Activated T-cell treated with anti-CD3 and anti-CD28 coated beads for 4 hours (primary cell): ENCODE measurements around the gene GRB2.

Experiments
- DNase-seq: peaks from one replicate; pipeline ENCODE4 v3.0.0-alpha.2; 2020

The GRB2 gene

GRCh38 chr17:75412455-75413317 lies 7.2 kb upstream of the GRB2 start:
- DNase-seq, result peak; percentile 64

GRCh38 chr17:75411328-75412067 lies 6.0 kb upstream of the GRB2 start:
- DNase-seq, result no peak

- DNase-seq, result no peak
These were observed 4.7 kb upstream of the GRB2 start for GRCh38 chr17:75410141-75410540.

GRCh38 chr17:75407655-75408352 lies 2.3 kb upstream of the GRB2 start:
- no peak for DNase-seq

GRCh38 chr17:75406222-75406615 lies 741 bp upstream of the GRB2 start:
- no peak for DNase-seq

GRCh38 chr17:75404731-75405364 lies 630 bp downstream of the GRB2 start:
- DNase-seq, result peak; percentile 40

- peak; percentile 39 for DNase-seq
These were observed 1.2 kb downstream of the GRB2 start for GRCh38 chr17:75404223-75404730.

GRCh38 chr17:75403131-75403530 lies 2.3 kb downstream of the GRB2 start:
- no peak for DNase-seq

- no peak for DNase-seq
These were observed 3.5 kb downstream of the GRB2 start for GRCh38 chr17:75402026-75402425.

GRCh38 chr17:75400326-75400939 lies 5.0 kb downstream of the GRB2 start:
- DNase-seq, result no peak

GRCh38 chr17:75398279-75398678 lies 7.2 kb downstream of the GRB2 start:
- DNase-seq, result no peak

- no peak for DNase-seq
These were observed 8.3 kb downstream of the GRB2 start for GRCh38 chr17:75397217-75397616.

- DNase-seq, result no peak
These were observed 8.7 kb downstream of the GRB2 start for GRCh38 chr17:75396796-75397195.

GRCh38 chr17:75396025-75396424 lies 9.5 kb downstream of the GRB2 start:
- no peak for DNase-seq

- DNase-seq, result no peak
These were observed 11.1 kb downstream of the GRB2 start for GRCh38 chr17:75394332-75394918.

- peak; percentile 50 for DNase-seq
These were observed 11.8 kb downstream of the GRB2 start for GRCh38 chr17:75393523-75394331.

GRCh38 chr17:75392559-75392958 lies 12.9 kb downstream of the GRB2 start:
- no peak for DNase-seq

GRCh38 chr17:75390982-75391381 lies 14.5 kb downstream of the GRB2 start:
- no peak for DNase-seq

GRCh38 chr17:75388476-75389030 lies 16.9 kb downstream of the GRB2 start:
- DNase-seq, result no peak

- DNase-seq, result no peak
These were observed 17.7 kb downstream of the GRB2 start for GRCh38 chr17:75387771-75388170.

GRCh38 chr17:75386430-75386829 lies 19.0 kb downstream of the GRB2 start:
- DNase-seq, result no peak
